Endothelial cell (in vitro differentiated cells): ENCODE results near the gene HDDC3. TPM values are rescaled to one million over a fixed set of nuclear protein-coding genes. Genes with fewer than 3 reads are reported as not detected.

ENCODE experiments used
- DNase-seq: peaks from one replicate; pipeline ENCODE4 v3.0.0; 2021; ENCODE audit warnings: low spot score
- H3K27ac Mint-ChIP-seq: one replicate; pipeline ENCODE4 v1.8.0; 2021; ENCODE audit warnings: mixed read lengths, inconsistent platforms; ENCODE audit not compliant: unreplicated experiment
- H3K27me3 Mint-ChIP-seq: one replicate; pipeline ENCODE4 v1.8.0; 2021; ENCODE audit warnings: mild to moderate bottlenecking, moderate library complexity, mixed read lengths, inconsistent platforms; ENCODE audit not compliant: unreplicated experiment
- H3K36me3 Mint-ChIP-seq: one replicate; pipeline ENCODE4 v1.8.0; 2021; ENCODE audit warnings: mild to moderate bottlenecking, low read depth, mixed read lengths, inconsistent platforms; ENCODE audit not compliant: unreplicated experiment
- H3K4me1 Mint-ChIP-seq: one replicate; pipeline ENCODE4 v1.8.0; 2021; ENCODE audit warnings: mild to moderate bottlenecking, mixed read lengths, inconsistent platforms; ENCODE audit not compliant: unreplicated experiment
- H3K4me3 Mint-ChIP-seq: one replicate; pipeline ENCODE4 v1.8.0; 2021; ENCODE audit warnings: mild to moderate bottlenecking, mixed read lengths, inconsistent platforms; ENCODE audit not compliant: unreplicated experiment
- H3K9me3 Mint-ChIP-seq: one replicate; pipeline ENCODE4 v1.8.0; 2021; ENCODE audit warnings: mixed read lengths, inconsistent platforms; ENCODE audit not compliant: unreplicated experiment
- total RNA-seq: library from RNA; stranded (reverse); fragmentation: NEBNext Ultra II Directional; extraction: Animal tissue kit (Norgen Biotek cat#: 25700); gene quantifications from one replicate; pipeline ENCODE4 v1.2.1, GENCODE V29; 2021; ENCODE audit not compliant: unreplicated experiment
- TF ChIP-seq, protein P1 (sequence below): fragments of 200-600 bp; sonication (generic); IDR thresholded peaks from one replicate; pipeline ENCODE4 v1.5.0; 2021; ENCODE audit warnings: antibody characterized with exemption; ENCODE audit not compliant: unreplicated experiment

HDDC3 gene
- total RNA-seq, 1 donor from 2014 or later = 14.5 TPM

DNA sequence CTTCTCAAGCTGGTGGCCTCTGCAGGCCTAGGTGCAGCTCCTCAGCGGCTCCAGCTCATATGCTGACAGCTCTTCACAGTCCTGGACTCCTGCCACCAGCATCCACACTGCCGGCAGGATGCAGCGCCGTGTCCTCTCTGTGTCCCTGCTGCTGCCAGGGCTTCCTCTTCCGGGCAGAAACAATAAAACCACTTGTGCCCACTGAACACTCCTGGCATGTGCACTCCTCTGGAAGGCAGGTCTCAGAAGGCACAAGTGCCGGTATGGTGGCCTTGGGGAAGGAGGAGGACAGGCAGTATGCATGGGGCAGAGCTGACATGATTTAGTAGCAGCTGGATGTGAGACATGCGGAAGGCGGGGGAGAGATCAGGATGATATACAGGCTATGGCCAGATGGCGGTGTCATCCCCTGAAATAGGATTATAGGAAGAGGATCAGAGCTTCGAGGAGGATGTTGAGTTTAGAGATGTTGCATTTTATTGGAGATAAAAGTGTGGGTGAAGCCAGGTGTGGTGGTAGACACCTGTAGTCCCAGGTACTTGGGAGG is 36.7 kb downstream of the HDDC3 start:
- Mint-ChIP-seq H3K4me1 (no peaks in the 10 kb centered on the region), H3K36me3 (peaks cover 27% of the 10 kb centered on the region), H3K4me3 (peak overlapping the region; percentile 81), H3K27ac (no peak overlapping the region), H3K27me3 (peaks cover 5% of the 10 kb centered on the region), H3K9me3 (no peaks in the 10 kb centered on the region)
- TF ChIP-seq, protein P1, sequence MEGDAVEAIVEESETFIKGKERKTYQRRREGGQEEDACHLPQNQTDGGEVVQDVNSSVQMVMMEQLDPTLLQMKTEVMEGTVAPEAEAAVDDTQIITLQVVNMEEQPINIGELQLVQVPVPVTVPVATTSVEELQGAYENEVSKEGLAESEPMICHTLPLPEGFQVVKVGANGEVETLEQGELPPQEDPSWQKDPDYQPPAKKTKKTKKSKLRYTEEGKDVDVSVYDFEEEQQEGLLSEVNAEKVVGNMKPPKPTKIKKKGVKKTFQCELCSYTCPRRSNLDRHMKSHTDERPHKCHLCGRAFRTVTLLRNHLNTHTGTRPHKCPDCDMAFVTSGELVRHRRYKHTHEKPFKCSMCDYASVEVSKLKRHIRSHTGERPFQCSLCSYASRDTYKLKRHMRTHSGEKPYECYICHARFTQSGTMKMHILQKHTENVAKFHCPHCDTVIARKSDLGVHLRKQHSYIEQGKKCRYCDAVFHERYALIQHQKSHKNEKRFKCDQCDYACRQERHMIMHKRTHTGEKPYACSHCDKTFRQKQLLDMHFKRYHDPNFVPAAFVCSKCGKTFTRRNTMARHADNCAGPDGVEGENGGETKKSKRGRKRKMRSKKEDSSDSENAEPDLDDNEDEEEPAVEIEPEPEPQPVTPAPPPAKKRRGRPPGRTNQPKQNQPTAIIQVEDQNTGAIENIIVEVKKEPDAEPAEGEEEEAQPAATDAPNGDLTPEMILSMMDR = no peak
- no peak for DNase-seq

- Mint-ChIP-seq H3K27ac (no peak overlapping the region), H3K4me1 (peaks cover 1% of the 10 kb centered on the region), H3K27me3 (peaks cover 5% of the 10 kb centered on the region), H3K4me3 (no peak overlapping the region), H3K36me3 (peaks cover 28% of the 10 kb centered on the region), H3K9me3 (no peaks in the 10 kb centered on the region)
- no peak for DNase-seq
- TF ChIP-seq, protein P1 = peak; percentile 43
These were observed 38.9 kb downstream of the HDDC3 start for GRCh38 chr15:90893175-90894090.

- Mint-ChIP-seq H3K27me3 (peaks cover 4% of the 10 kb centered on the region), H3K4me3 (no peak overlapping the region), H3K36me3 (peaks cover 35% of the 10 kb centered on the region), H3K27ac (no peak overlapping the region), H3K9me3 (no peaks in the 10 kb centered on the region), H3K4me1 (peaks cover 3% of the 10 kb centered on the region)
- DNase-seq = no peak
- TF ChIP-seq, protein P1 = no peak
These were observed 39.7 kb downstream of the HDDC3 start for GRCh38 chr15:90892498-90893174.

DNA sequence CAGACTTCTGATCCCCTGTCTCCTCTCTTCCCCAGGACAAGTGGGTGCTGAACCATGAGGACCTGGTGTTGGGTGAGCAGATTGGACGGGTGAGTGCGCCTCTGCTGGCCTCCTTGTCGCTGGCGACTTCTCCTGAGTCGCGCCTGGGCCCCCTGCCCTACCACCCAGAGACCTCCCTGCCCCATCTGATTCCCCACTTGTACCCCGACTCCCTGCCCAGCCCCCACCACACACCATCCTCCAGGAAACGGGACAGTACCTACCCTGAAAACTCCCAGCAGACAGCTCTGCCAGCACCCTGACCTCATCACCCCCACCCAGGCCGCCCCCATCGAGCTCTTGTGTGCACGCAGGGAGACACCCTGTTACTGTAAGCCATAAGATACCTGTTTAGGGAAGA is 40.3 kb downstream of the HDDC3 start:
- TF ChIP-seq, protein P1 = no peak
- H3K36me3 Mint-ChIP-seq = peaks cover 38% of the 10 kb centered on the region

More for the DNA sequence above, 40.3 kb downstream of the HDDC3 start:
- Mint-ChIP-seq H3K4me1 (peaks cover 3% of the 10 kb centered on the region), H3K9me3 (no peaks in the 10 kb centered on the region), H3K27ac (no peak overlapping the region), H3K4me3 (no peak overlapping the region), H3K27me3 (peaks cover 4% of the 10 kb centered on the region)
- DNase-seq = no peak
